Measurements from ENCODE around the gene PRPSAP2.

PRPSAP2 gene

DNA sequence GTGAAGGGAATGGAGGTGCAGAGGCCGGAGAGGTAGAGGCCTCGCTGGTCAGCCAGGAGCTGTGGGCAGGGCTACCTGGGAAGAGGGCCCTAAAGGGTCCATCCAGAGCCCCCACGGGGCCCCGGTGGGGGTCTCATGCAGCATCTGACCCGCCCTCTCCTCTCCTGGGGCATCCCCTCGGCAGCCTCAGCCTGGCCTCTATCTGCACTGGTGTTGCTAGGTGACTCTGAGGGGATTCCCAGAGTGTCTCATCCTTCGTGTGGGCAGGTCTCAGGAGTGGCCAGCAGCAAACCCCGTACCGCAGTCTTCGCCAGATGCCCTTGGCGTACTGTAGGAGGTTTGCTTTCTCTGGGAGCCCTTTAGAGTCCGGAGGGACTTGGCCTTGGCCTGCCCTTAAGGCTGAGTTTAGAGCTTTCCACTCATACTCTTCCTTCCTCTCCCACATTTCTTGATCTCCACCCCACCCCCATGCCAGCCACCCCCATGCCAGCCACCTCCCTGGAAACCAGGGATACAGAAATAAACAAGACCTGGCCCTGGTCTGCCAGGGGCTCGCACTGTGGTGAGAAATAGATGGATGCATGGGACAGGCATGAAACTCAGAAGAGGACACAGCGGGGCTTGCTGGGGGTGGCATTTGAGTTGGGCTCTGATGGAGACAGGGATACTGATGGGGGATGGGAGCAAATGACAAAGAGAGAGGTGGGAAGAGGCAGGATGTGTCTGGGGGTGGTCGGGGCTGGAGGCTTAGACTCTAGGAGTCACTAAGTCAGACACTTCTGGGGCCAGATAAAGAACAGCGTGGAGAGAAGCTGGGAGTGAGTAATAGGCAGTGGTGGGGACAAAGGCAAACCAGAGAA, 103.9 kb downstream of the PRPSAP2 start:
- H3K27me3 ChIP-seq (ENCODE audit: low read length) = no peaks in the 10 kb centered on the region
- no peaks in the 10 kb centered on the region for H3F3A ChIP-seq (ENCODE audit: insufficient read depth)
- H3K79me2 ChIP-seq (ENCODE audit: insufficient read depth, low read length) = no peaks in the 10 kb centered on the region
- no peaks in the 10 kb centered on the region for H3K36me3 ChIP-seq (ENCODE audit: low read length)
- no peak overlapping the region for H2AFZ ChIP-seq (ENCODE audit: low read depth, low read length, severe bottlenecking)
- no peak for TF ChIP-seq EZH2phosphoT487 (conservative IDR thresholded peaks at IDR 0.05; ENCODE audit: low read length)
- TF ChIP-seq, protein P1, sequence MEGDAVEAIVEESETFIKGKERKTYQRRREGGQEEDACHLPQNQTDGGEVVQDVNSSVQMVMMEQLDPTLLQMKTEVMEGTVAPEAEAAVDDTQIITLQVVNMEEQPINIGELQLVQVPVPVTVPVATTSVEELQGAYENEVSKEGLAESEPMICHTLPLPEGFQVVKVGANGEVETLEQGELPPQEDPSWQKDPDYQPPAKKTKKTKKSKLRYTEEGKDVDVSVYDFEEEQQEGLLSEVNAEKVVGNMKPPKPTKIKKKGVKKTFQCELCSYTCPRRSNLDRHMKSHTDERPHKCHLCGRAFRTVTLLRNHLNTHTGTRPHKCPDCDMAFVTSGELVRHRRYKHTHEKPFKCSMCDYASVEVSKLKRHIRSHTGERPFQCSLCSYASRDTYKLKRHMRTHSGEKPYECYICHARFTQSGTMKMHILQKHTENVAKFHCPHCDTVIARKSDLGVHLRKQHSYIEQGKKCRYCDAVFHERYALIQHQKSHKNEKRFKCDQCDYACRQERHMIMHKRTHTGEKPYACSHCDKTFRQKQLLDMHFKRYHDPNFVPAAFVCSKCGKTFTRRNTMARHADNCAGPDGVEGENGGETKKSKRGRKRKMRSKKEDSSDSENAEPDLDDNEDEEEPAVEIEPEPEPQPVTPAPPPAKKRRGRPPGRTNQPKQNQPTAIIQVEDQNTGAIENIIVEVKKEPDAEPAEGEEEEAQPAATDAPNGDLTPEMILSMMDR (IDR thresholded peaks at IDR 0.05; ENCODE audit: insufficient read depth, low read length, poor library complexity, severe bottlenecking) = no peak
- H3K9ac ChIP-seq (ENCODE audit: low read length) = no peak overlapping the region
- no peaks in the 10 kb centered on the region for H4K20me1 ChIP-seq (ENCODE audit: low read depth, low read length)
- H3K27ac ChIP-seq (ENCODE audit: low read depth, low read length) = no peak overlapping the region
- H3K4me2 ChIP-seq (ENCODE audit: low read depth, low read length, poor library complexity, severe bottlenecking) = no peak overlapping the region
- no peaks in the 10 kb centered on the region for H3K9me3 ChIP-seq (ENCODE audit: insufficient read depth, low read length)
- H3K9me2 ChIP-seq (replicated peaks; ENCODE audit: insufficient read depth, low read length) = no peaks in the 10 kb centered on the region
- H3K4me3 ChIP-seq (ENCODE audit: insufficient read depth, low read length, poor library complexity, severe bottlenecking) = no peak overlapping the region

DNA sequence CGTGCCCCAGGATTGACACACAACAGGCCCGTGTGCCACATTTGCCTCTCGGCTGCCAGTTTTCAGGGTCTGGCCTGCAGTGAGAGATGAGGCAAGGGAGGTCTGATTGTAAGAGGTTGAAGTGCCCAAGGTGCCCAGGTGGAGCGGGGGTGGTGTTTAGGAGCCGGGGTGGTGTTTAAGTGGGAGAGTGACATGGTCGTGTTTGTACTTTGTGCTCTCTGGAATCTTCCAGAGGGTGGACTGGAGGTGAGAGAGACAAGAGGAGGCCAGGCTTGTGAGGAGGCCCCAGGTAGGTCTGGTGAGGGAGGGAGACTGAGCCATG, 104.5 kb downstream of the PRPSAP2 start:
- no peaks in the 10 kb centered on the region for H3K79me2 ChIP-seq (ENCODE audit: insufficient read depth, low read length)
- H3K4me3 ChIP-seq (ENCODE audit: insufficient read depth, low read length, poor library complexity, severe bottlenecking) = no peak overlapping the region
- no peaks in the 10 kb centered on the region for H3K9me3 ChIP-seq (ENCODE audit: insufficient read depth, low read length)
- no peaks in the 10 kb centered on the region for H3K9me2 ChIP-seq (replicated peaks; ENCODE audit: insufficient read depth, low read length)
- H3K36me3 ChIP-seq (ENCODE audit: low read length) = no peaks in the 10 kb centered on the region
- no peak overlapping the region for H3K4me2 ChIP-seq (ENCODE audit: low read depth, low read length, poor library complexity, severe bottlenecking)
- TF ChIP-seq EZH2phosphoT487 (conservative IDR thresholded peaks at IDR 0.05; ENCODE audit: low read length) = no peak
- TF ChIP-seq, protein P1 (IDR thresholded peaks at IDR 0.05; ENCODE audit: insufficient read depth, low read length, poor library complexity, severe bottlenecking) = no peak
- no peaks in the 10 kb centered on the region for H3K27me3 ChIP-seq (ENCODE audit: low read length)
- no peak overlapping the region for H3K27ac ChIP-seq (ENCODE audit: low read depth, low read length)
- no peak overlapping the region for H2AFZ ChIP-seq (ENCODE audit: low read depth, low read length, severe bottlenecking)
- no peak overlapping the region for H3K9ac ChIP-seq (ENCODE audit: low read length)
- no peaks in the 10 kb centered on the region for H4K20me1 ChIP-seq (ENCODE audit: low read depth, low read length)
- H3F3A ChIP-seq (ENCODE audit: insufficient read depth) = no peaks in the 10 kb centered on the region

DNA sequence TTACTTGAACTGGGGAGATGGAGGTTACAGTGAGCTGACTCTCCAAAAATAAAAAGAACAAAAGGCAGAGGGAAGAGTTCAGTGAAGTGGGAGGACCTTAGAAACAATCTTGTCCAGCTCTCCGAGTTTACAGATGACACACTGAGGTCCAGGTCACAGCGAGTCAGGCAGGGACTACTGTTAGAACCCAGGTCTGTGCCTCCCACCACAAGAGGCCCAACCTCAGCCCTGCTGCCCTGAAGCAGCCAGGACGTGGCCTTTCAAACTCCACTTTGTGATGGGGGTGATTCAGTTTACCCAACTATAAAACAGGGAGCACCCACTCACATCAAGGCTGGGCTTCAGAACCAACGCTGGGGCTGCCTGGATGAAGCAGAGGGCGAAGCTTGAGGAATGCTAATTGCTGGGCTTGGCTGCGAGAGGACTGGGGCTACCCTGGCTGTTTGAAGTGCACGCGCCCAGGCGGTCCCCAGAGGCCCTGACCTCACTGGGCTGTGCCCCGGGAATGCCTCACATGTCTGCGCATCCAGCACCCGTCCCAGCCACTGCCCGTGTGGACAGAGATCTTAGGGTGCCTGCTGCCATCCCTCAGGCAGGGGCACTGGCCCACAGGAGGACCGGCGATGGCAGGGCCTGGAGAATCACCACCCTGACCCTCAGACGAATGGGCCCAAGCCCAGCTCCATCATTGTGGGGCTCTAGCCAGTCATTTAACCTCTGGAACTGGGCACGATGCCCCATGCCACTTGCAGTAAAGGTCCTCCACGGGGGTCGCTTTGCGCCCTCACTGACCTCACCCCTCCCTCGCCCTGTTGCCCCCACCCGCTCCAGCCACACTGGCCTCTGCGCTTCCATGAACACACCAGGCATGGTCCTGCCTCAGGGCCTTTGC, 105.4 kb downstream of the PRPSAP2 start:
- no peak overlapping the region for H2AFZ ChIP-seq (ENCODE audit: low read depth, low read length, severe bottlenecking)
- H3K4me2 ChIP-seq (ENCODE audit: low read depth, low read length, poor library complexity, severe bottlenecking) = no peak overlapping the region
- no peak overlapping the region for H3K9ac ChIP-seq (ENCODE audit: low read length)
- no peaks in the 10 kb centered on the region for H3K36me3 ChIP-seq (ENCODE audit: low read length)
- H3F3A ChIP-seq (ENCODE audit: insufficient read depth) = no peaks in the 10 kb centered on the region
- H3K27me3 ChIP-seq (ENCODE audit: low read length) = no peaks in the 10 kb centered on the region
- H3K79me2 ChIP-seq (ENCODE audit: insufficient read depth, low read length) = no peaks in the 10 kb centered on the region
- no peak overlapping the region for H3K27ac ChIP-seq (ENCODE audit: low read depth, low read length)
- H3K9me3 ChIP-seq (ENCODE audit: insufficient read depth, low read length) = no peaks in the 10 kb centered on the region
- H4K20me1 ChIP-seq (ENCODE audit: low read depth, low read length) = no peaks in the 10 kb centered on the region
- no peaks in the 10 kb centered on the region for H3K9me2 ChIP-seq (replicated peaks; ENCODE audit: insufficient read depth, low read length)
- TF ChIP-seq, protein P1 (IDR thresholded peaks at IDR 0.05; ENCODE audit: insufficient read depth, low read length, poor library complexity, severe bottlenecking) = no peak
- no peak for TF ChIP-seq EZH2phosphoT487 (conservative IDR thresholded peaks at IDR 0.05; ENCODE audit: low read length)
- H3K4me3 ChIP-seq (ENCODE audit: insufficient read depth, low read length, poor library complexity, severe bottlenecking) = no peak overlapping the region

All from SU-DHL-6 (cell line).